ENCODE measurements around the gene SLC24A4. TPM values are rescaled to one million over a fixed set of nuclear protein-coding genes. Genes with fewer than 3 reads are reported as not detected.

SLC24A4 gene
- total RNA-seq, 1 donor from 2014 or later: not detected

DNA sequence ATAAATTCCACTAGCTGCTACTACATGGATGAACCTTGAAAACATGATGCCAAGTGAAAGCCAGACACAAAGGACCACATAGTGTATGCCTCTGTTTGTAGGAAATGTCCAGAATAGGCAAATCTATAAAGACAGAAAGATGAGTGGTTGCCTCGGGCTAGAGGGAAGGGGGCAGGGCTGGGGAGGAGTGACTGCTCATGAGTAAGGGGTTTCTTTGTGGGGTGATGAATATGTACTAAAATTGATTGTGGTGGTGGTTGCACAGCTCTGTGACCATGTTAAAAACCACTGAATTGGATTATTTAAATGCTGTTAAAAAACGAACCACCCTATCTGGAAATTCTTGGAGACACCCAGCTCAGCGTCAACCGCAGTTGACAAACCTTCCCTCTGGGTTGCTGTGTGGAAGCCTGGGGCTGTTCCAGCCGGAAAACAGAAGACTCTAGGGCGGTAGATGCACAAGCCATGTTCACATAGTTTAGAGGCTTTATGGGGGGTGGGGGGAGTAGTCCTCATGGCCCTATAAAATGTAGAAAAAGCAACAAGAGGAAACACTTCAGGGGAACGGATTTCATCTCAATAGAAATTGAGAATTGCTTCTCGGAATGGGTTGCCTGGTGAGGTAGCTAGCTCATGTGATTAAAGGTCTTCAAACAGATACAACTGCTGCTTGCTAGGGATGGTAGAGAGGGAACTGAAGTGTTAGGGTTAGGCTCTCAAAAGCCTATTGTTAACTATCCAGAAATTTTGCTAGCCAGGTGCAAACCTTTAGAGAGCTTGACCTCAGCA lies 220.0 kb downstream of the SLC24A4 start:
- no peaks in the 10 kb centered on the region for H3K27me3 ChIP-seq (ENCODE audit: control insufficient read depth, insufficient read depth, low read length)
- no peak for DNase-seq (ENCODE audit: low read depth)
- no peak for FAIRE-seq
- TF ChIP-seq, protein P1, sequence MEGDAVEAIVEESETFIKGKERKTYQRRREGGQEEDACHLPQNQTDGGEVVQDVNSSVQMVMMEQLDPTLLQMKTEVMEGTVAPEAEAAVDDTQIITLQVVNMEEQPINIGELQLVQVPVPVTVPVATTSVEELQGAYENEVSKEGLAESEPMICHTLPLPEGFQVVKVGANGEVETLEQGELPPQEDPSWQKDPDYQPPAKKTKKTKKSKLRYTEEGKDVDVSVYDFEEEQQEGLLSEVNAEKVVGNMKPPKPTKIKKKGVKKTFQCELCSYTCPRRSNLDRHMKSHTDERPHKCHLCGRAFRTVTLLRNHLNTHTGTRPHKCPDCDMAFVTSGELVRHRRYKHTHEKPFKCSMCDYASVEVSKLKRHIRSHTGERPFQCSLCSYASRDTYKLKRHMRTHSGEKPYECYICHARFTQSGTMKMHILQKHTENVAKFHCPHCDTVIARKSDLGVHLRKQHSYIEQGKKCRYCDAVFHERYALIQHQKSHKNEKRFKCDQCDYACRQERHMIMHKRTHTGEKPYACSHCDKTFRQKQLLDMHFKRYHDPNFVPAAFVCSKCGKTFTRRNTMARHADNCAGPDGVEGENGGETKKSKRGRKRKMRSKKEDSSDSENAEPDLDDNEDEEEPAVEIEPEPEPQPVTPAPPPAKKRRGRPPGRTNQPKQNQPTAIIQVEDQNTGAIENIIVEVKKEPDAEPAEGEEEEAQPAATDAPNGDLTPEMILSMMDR (IDR thresholded peaks at IDR 0.05; ENCODE audit: insufficient read depth, low read length, severe bottlenecking): no peak
- H3K4me3 ChIP-seq (ENCODE audit: low read depth, low read length): no peak overlapping the region
- H3K36me3 ChIP-seq (ENCODE audit: control insufficient read depth, insufficient read depth, low read length): no peaks in the 10 kb centered on the region

DNA sequence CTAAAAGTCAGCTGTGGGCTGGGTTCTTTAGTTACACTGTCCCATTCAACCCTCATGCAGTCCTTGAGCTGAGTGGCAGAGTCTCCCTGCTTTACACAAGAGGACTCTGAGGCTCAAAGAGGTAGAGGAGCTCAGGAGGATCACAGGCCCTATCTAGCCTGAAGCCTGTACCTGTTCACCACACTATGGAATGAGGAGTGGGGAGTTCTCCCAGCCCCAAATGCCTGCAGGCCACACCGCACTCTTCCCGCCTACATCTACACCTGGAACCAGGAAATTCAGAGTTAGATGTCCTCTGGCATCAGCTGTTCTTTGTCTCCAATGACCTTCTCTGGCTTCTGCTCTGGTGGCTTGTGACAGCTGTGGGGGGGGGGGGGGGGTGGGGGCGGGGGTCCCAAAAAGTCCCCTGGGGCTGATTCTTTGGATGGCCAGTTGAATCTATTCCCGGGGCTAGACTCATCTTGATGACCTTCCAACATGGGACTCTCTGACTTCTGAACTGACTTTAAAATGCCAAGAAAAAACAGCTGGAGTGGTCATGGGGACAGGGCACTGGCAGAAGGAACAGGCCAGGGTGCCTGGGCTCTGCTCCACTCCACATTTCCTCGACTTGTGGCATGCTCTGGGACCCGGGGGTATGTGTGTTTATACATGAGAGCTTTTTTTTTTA lies 221.2 kb downstream of the SLC24A4 start:
- TF ChIP-seq, protein P1 (IDR thresholded peaks at IDR 0.05; ENCODE audit: insufficient read depth, low read length, severe bottlenecking): no peak
- DNase-seq (ENCODE audit: low read depth): no peak
- no peaks in the 10 kb centered on the region for H3K36me3 ChIP-seq (ENCODE audit: control insufficient read depth, insufficient read depth, low read length)
- no peak for FAIRE-seq
- H3K4me3 ChIP-seq (ENCODE audit: low read depth, low read length): no peak overlapping the region
- H3K27me3 ChIP-seq (ENCODE audit: control insufficient read depth, insufficient read depth, low read length): no peaks in the 10 kb centered on the region

DNA sequence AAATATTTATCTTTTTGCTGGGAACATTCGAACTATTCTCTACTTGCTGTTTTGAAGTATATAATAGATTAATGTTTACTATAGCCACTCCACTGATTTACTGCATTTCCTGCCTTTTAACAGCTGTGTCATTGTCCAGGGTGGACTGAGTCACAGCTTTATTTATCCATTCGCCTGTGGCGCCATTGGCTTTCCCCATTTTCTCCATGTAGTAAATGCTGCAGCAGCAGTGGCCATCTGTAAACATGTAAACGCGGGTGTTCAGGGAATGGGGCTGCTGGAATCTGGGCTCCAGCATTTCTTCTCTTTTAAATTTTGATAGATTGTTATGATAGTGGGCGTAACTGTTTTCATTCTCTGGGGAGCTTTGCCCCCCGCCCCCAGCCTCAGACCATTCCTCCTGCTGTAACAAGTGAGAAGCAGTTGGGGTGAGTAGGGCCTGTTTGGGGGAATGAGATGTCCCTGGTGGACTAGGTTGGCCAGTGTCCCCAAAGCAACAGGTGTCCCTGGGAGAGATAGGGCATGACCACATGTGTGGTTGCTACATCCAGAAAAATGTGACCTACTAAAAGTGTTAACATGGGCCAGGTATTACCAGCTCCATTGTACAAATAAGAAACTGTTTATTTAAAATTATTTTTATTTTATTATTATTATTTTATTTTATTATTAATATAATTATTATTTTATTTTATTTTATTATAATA lies 223.5 kb downstream of the SLC24A4 start:
- no peak for FAIRE-seq
- TF ChIP-seq, protein P1 (IDR thresholded peaks at IDR 0.05; ENCODE audit: insufficient read depth, low read length, severe bottlenecking): no peak
- H3K36me3 ChIP-seq (ENCODE audit: control insufficient read depth, insufficient read depth, low read length): no peaks in the 10 kb centered on the region
- no peak for DNase-seq (ENCODE audit: low read depth)
- H3K4me3 ChIP-seq (ENCODE audit: low read depth, low read length): no peak overlapping the region
- no peaks in the 10 kb centered on the region for H3K27me3 ChIP-seq (ENCODE audit: control insufficient read depth, insufficient read depth, low read length)

DNA sequence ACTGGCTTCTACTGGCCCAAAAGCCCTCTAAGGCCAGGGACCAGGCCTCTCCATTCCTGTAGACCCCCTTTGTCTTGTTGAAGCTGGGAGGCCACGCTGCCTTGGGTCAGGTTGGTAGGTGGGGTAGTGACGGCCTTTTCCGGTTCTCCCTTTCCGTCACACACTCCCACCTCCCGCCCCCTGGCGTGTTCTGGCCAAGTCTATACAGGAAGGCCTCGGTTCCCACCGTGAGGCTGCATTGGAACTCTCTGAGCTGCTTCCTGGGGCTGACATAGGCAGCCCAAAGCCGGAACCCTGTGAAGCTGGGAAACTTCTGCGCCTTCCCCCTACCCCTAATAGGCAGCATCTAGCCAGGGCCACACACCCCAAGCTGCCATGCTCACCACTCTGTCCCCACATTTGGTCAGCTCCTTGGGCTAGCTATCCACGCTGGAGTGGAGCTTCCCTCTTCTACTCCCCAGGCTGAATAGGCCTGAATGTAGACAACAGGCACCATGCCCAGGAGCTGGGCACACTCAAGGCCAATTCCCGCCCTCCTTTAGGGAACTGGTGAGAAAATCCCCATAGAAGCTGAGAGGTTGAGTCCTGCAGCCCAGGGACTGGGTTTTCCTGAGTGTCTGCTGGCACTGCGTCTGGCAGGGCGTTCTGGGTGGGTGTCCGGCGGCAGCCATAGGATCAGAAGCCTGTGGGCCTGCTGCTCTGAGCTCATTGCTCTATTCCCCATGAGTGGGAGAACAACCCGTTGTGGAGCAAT lies 226.3 kb downstream of the SLC24A4 start:
- H3K27me3 ChIP-seq (ENCODE audit: control insufficient read depth, insufficient read depth, low read length): no peaks in the 10 kb centered on the region
- no peak for DNase-seq (ENCODE audit: low read depth)
- no peak overlapping the region for H3K4me3 ChIP-seq (ENCODE audit: low read depth, low read length)
- FAIRE-seq: no peak
- H3K36me3 ChIP-seq (ENCODE audit: control insufficient read depth, insufficient read depth, low read length): no peaks in the 10 kb centered on the region
- TF ChIP-seq, protein P1 (IDR thresholded peaks at IDR 0.05; ENCODE audit: insufficient read depth, low read length, severe bottlenecking): no peak

DNA sequence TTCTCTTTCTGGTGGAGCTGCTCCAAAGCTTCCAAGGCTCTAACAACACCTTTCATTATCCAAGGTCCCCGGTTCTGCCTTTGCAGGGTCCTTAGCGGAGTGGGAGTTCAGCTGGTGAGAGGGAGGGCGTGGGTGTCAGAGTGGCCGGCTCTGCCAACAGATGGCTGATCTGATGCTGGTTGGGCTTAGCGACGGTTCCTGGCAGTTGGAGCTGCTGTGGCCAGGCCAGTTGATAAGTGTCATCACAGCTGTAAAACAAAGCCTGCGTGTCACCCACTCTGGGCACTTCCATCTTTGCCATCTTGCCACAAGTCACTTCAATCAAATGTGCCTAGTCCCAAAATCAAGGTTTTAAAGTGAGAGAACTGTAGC lies 226.9 kb downstream of the SLC24A4 start:
- no peak for FAIRE-seq
- Histone ChIP-seq H3K27me3 (ENCODE audit: control insufficient read depth, insufficient read depth, low read length) (no peaks in the 10 kb centered on the region), H3K4me3 (ENCODE audit: low read depth, low read length) (no peak overlapping the region), H3K36me3 (ENCODE audit: control insufficient read depth, insufficient read depth, low read length) (no peaks in the 10 kb centered on the region)
- no peak for DNase-seq (ENCODE audit: low read depth)
- TF ChIP-seq, protein P1 (IDR thresholded peaks at IDR 0.05; ENCODE audit: insufficient read depth, low read length, severe bottlenecking): no peak

Other genes with a start within 250 kb of the SLC24A4 start
- gene ATXN3, start 216.6 kb upstream of the SLC24A4 start, total RNA-seq: 34.2 and 67.0 TPM in 2 replicates
- gene NDUFB1, start 201.5 kb upstream of the SLC24A4 start, total RNA-seq: 60.8 and 151 TPM in 2 replicates
- gene CPSF2, start 201.2 kb upstream of the SLC24A4 start, total RNA-seq: 33.4 and 35.3 TPM in 2 replicates
- 2.9 and 3.5 TPM in 2 replicates for gene RIN3, start 190.6 kb downstream of the SLC24A4 start, total RNA-seq

All from bronchial epithelial cell (primary cell).